ENCODE data around the gene ZBTB42.
"Not testable (repeated sequence)": the region's sequence is repeated elsewhere in the genome, so short reads cannot be mapped to it uniquely, and the experiment has no call there.

The ZBTB42 gene

GRCh38 chr14:104822821-104823615 lies 22.1 kb downstream of the ZBTB42 start:
- no peak for DNase-seq (ENCODE audit: low read depth, low spot score)
- no peak overlapping the region for H3K4me3 ChIP-seq (ENCODE audit: low read length)

- no peak for DNase-seq (ENCODE audit: low read depth, low spot score)
- no peak overlapping the region for H3K4me3 ChIP-seq (ENCODE audit: low read length)
These were observed 23.6 kb downstream of the ZBTB42 start for GRCh38 chr14:104824353-104824997.

DNA sequence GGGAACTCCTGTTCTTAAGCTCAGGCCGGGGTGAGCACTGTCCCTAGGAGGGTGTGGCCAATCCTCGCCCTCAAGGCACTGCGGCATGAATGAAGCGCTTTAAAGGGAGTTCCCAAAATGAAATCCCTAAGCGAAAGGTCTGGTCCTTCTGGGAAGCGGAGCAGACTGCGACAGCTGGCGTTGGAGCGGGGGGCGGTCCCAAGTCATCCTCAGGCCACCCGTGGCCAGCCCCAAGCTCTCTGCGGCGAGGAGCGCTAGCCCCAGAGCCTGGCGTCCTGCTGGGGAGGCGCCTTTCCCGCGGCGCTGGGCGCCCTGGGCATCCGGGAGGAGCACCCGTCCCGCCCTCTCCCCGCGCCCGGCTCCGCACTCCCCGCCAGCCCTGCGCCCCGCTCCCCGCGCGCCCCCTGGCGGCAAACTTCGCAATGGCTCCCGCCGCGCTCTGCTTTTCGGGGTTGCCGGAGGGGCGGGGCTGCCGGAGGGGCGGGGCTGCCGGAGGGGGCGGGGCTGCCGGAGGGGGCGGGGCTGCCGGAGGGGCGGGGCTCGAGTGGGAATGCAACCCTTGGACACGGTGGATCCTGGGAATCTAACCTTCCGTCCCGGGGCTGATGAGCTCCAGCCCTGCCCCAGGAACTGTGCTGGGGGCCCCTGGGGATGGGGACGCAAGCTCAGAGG lies 25.4 kb downstream of the ZBTB42 start:
- H3K4me3 ChIP-seq (ENCODE audit: low read length): peak overlapping the region; percentile 61
- peak; percentile 49 for DNase-seq (ENCODE audit: low read depth, low spot score)

GRCh38 chr14:104826861-104827176 lies 25.9 kb downstream of the ZBTB42 start:
- no peak overlapping the region for H3K4me3 ChIP-seq (ENCODE audit: low read length)
- no peak for DNase-seq (ENCODE audit: low read depth, low spot score)

DNA sequence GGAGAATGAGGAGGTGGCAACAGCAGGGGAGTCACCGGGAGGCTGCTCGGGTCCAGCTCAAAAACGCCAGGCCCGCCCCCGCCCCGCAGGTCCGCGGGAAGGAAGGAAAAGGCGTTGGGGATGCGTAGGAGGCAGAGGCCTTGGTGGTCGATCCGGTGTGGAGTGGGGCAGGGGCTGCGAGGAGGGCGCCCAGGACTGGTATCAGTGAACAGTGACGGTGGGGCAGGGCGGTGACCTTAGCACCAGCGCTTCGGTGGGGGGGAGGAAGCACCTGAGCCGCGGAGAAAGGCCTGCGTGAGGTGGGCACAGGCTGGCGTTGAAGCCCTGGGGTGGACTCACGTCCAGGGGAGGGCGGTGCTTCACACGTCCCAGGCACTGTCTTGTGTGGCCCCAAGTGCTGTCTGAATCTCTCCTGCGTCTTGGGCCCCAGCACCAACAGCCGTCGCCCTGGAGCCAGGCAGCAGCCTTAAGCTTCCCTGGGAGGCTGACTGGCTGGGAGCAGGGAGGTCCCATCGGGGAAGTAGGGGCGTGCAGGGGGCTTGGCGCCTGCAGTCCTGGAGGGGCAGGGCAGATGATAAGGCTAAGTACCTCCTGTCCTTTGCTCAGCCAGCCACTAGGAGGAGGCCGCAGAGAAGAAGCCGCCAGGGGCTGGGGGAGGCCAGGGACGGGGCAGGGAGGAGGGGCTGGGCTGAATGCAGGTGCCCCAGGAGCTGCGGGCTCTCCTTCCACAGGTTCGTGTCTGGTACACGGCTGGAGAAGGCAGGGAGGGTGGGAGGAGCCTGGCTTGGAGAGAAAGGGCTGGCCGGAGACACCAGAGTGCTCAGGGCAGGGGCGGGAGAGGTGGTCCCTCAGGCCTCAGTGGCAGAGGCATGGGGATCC lies 26.5 kb downstream of the ZBTB42 start:
- no peak overlapping the region for H3K4me3 ChIP-seq (ENCODE audit: low read length)
- peak; percentile 43 for DNase-seq (ENCODE audit: low read depth, low spot score)

GRCh38 chr14:104830781-104831180 lies 29.9 kb downstream of the ZBTB42 start:
- H3K4me3 ChIP-seq (ENCODE audit: low read length): no peak overlapping the region
- no peak for DNase-seq (ENCODE audit: low read depth, low spot score)

- not testable (repeated sequence) for DNase-seq (ENCODE audit: low read depth, low spot score); H3K4me3 ChIP-seq (ENCODE audit: low read length)
These were observed 35.5 kb downstream of the ZBTB42 start for GRCh38 chr14:104836171-104836935.

DNA sequence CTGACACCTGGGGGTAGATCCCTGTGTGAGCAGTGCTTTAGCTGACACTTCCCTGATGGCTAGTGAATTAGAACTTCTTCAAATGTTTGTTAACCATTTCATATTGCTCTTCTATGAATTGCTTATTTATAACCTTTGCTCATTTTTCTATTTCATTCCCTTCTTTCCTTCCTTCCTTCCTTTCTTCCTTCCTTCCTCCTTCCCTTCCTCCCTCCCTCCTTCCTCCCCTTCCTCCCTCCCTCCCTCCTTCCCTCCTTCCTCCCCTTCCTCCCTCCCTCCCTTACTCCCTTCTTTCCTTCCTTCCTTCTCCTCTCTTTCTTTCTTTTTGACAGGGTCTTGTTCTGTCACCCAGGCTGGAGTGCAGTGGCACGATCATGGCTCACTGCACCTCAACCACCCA lies 40.8 kb downstream of the ZBTB42 start:
- no peak for DNase-seq (ENCODE audit: low read depth, low spot score)

GRCh38 chr14:104843006-104843405 lies 42.1 kb downstream of the ZBTB42 start:
- no peak overlapping the region for H3K4me3 ChIP-seq (ENCODE audit: low read length)
- no peak for DNase-seq (ENCODE audit: low read depth, low spot score)

More for the DNA sequence above, 40.8 kb downstream of the ZBTB42 start:
- no peak overlapping the region for H3K4me3 ChIP-seq (ENCODE audit: low read length)

GRCh38 chr14:104843442-104844305 lies 42.8 kb downstream of the ZBTB42 start:
- H3K4me3 ChIP-seq (ENCODE audit: low read length): no peak overlapping the region
- DNase-seq (ENCODE audit: low read depth, low spot score): no peak

- DNase-seq (ENCODE audit: low read depth, low spot score): no peak
- no peak overlapping the region for H3K4me3 ChIP-seq (ENCODE audit: low read length)
These were observed 43.6 kb downstream of the ZBTB42 start for GRCh38 chr14:104844306-104845032.

GRCh38 chr14:104845033-104845666 lies 44.2 kb downstream of the ZBTB42 start:
- no peak overlapping the region for H3K4me3 ChIP-seq (ENCODE audit: low read length)
- no peak for DNase-seq (ENCODE audit: low read depth, low spot score)

- H3K4me3 ChIP-seq (ENCODE audit: low read length): no peak overlapping the region
- DNase-seq (ENCODE audit: low read depth, low spot score): no peak
These were observed 45.0 kb downstream of the ZBTB42 start for GRCh38 chr14:104845834-104846441.

- no peak overlapping the region for H3K4me3 ChIP-seq (ENCODE audit: low read length)
- DNase-seq (ENCODE audit: low read depth, low spot score): no peak
These were observed 51.4 kb downstream of the ZBTB42 start for GRCh38 chr14:104852280-104852663.

Measured in Jurkat, Clone E6-1 (cell line).